NCI-H460 (cell line): ENCODE data around the gene PIAS2. TPM values are rescaled to one million over a fixed set of nuclear protein-coding genes. Genes with fewer than 3 reads are reported as not detected.
"Not testable (repeated sequence)": the region's sequence is repeated elsewhere in the genome, so short reads cannot be mapped to it uniquely, and the experiment has no call there.

Experiments used
- DNase-seq: peaks from one replicate; pipeline ENCODE4 v3.0.0-alpha.2; 2016; ENCODE audit warnings: low read depth; ENCODE audit errors: extremely low read depth
- polyA plus RNA-seq: library from polyadenylated mRNA; depleted of rRNA; stranded (reverse); fragments of >200 nt; gene quantifications from 2 replicates; pipeline ENCODE4 v1.2.3, GENCODE V29; 2014; cell fraction: nucleus; rRNA removed
- total RNA-seq: library from RNA; depleted of rRNA; stranded (reverse); fragments of >200 nt; shearing (Covaris generic); gene quantifications from 2 replicates; pipeline ENCODE4 v1.2.3, GENCODE V29; 2014; rRNA removed

Gene PIAS2
- total RNA-seq: 14.4 and 15.8 TPM in 2 replicates
- polyA plus RNA-seq: 9.5 and 11.3 TPM in 2 replicates

GRCh38 chr18:46917108-46917802, at the start of gene PIAS2, which contains the start of gene KATNAL2:
PIAS2 (minus strand) TSS chr18:46917507; CDS start chr18:46917345, 162 bp downstream.
KATNAL2 (plus strand) TSS chr18:46917602; CDS start chr18:46946873, 29,271 bp downstream.
- DNase-seq: peak; percentile 41

- not testable (repeated sequence) for DNase-seq
Observed at GRCh38 chr18:46966266-46966665, 49.0 kb upstream of the PIAS2 start.

- not testable (repeated sequence) for DNase-seq
Observed at GRCh38 chr18:46964579-46965293, 47.4 kb upstream of the PIAS2 start.

GRCh38 chr18:46963656-46964578, 46.6 kb upstream of the PIAS2 start:
- DNase-seq: not testable (repeated sequence)

GRCh38 chr18:46958209-46958608, 40.9 kb upstream of the PIAS2 start:
- DNase-seq: no peak

GRCh38 chr18:46953195-46953594, 35.9 kb upstream of the PIAS2 start:
- DNase-seq: no peak

GRCh38 chr18:46950064-46950656, 32.9 kb upstream of the PIAS2 start:
- DNase-seq: no peak

GRCh38 chr18:46946656-46947282, 29.5 kb upstream of the PIAS2 start:
- DNase-seq: peak; percentile 60

- no peak for DNase-seq
Observed at GRCh38 chr18:46942646-46943045, 25.3 kb upstream of the PIAS2 start.

- DNase-seq: no peak
Observed at GRCh38 chr18:46939998-46940571, 22.8 kb upstream of the PIAS2 start.

- DNase-seq: no peak
Observed at GRCh38 chr18:46939337-46939963, 22.1 kb upstream of the PIAS2 start.

- DNase-seq: no peak
Observed at GRCh38 chr18:46920653-46921052, 3.3 kb upstream of the PIAS2 start.

- no peak for DNase-seq
Observed at GRCh38 chr18:46920067-46920466, 2.8 kb upstream of the PIAS2 start.

- DNase-seq: no peak
Observed at GRCh38 chr18:46917803-46918600, 695 bp upstream of the PIAS2 start.

- DNase-seq: no peak
Observed at GRCh38 chr18:46916551-46917107, 678 bp downstream of the PIAS2 start.

- DNase-seq: no peak
Observed at GRCh38 chr18:46915800-46916550, 1.3 kb downstream of the PIAS2 start.

- DNase-seq: no peak
Observed at GRCh38 chr18:46910856-46911255, 6.5 kb downstream of the PIAS2 start.
